HG03025 (cell line): ENCODE data around the gene CFAP119.

Experiments
- ATAC-seq: cut with Tn5 transposase; IDR thresholded peaks from one replicate; pipeline ENCODE4 v1.9.1; 2021; ENCODE audit warnings: mild to moderate bottlenecking, moderate library complexity; ENCODE audit not compliant: unreplicated experiment, low FRiP score

The CFAP119 gene

DNA sequence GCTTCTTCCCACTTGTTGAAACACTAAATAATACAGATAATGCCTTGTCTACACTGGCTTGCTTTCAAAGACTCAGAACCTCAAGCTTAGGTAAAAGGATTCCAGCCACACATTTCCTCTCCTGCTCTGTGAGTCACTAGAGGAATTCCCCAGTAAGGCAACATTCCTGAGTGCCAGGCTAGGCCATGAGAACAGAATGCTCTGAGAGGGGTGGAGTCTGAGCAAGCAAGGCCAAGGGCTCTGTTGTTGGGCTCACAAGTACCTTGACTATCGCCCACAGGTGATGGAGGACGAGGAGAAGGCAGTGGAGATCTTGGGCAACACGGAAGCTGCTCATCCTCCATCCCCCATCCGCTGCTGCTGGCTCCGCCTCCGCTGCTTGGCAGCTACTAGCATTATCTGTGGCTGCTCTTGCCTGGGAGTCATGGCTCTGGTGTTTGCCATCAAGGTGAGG, 20.4 kb downstream of the CFAP119 start:
- ATAC-seq, result no peak

DNA sequence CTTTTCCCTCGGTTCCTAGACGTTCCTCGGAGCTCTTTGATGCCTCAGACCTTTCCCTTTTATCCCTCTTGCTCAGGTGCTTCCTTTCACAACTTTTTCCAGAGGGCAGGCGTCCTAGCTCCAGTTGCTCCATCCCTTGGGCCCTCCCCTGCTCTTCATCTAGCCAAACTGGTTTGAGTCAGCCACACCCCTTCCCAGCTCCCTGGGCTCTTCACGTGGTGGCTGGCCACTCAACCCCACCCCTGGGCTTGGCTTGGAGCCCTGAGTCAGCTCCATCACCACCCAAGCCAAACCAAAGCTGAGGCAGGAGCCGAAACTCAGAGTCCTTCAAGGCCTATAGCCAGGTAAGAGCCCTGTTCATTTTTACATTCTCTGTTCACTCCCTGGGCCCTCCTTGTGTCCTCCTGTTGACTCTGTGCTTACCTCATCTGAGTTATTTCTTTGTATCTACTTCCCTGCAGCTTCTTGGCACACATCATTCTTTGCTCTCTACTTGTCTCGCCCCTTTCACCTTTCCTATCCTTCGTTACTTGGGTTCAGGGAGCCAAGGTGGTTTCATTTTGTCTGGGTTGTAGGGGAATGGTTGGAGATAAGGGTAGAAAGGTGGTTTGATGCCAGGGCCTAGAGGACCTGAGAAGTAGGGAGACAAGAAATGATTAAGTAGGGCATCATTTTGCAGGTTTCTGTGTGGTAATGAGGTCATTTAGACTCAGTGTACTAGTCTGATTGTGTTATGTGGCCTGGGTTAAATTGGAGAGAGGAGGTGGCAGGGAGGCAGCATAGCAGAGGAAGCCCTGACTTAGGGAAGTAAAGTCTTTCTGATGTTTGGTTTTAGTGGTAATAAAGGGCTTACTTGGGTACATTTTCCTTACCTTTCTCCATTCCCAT, 21.3 kb downstream of the CFAP119 start:
- ATAC-seq, result no peak

DNA sequence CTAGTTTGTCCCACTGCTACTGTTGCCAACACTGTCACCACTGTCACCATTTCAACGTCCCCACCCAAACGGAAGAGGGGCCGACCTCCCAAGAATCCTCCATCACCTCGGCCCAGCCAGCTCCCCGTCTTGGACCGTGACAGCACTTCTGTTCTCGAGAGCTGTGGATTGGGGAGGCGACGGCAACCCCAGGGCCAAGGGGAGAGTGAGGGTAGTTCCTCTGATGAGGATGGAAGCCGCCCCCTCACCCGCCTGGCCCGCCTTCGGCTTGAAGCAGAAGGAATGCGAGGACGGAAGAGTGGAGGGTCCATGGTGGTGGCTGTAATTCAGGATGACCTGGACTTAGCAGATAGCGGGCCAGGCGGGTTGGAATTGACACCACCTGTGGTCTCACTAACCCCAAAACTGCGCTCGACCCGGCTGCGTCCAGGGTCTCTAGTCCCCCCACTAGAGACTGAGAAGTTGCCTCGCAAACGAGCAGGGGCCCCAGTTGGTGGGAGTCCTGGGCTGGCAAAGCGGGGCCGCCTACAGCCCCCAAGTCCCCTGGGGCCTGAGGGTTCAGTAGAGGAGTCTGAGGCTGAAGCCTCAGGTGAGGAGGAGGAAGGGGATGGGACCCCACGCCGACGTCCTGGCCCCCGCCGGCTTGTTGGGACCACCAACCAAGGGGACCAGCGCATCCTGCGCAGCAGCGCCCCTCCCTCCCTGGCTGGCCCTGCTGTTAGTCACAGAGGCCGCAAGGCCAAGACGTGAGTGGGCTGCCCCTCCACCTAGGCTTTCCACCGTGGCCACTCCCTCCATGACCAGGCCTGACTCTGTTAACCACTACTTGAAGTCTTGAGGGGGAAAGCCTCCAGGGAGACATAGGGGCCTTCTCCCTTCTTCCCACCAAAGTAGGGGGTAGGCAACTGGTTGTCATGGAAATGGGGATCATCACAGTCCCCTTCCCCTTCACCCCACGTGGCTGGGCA, 22.6 kb downstream of the CFAP119 start:
- no peak for ATAC-seq

DNA sequence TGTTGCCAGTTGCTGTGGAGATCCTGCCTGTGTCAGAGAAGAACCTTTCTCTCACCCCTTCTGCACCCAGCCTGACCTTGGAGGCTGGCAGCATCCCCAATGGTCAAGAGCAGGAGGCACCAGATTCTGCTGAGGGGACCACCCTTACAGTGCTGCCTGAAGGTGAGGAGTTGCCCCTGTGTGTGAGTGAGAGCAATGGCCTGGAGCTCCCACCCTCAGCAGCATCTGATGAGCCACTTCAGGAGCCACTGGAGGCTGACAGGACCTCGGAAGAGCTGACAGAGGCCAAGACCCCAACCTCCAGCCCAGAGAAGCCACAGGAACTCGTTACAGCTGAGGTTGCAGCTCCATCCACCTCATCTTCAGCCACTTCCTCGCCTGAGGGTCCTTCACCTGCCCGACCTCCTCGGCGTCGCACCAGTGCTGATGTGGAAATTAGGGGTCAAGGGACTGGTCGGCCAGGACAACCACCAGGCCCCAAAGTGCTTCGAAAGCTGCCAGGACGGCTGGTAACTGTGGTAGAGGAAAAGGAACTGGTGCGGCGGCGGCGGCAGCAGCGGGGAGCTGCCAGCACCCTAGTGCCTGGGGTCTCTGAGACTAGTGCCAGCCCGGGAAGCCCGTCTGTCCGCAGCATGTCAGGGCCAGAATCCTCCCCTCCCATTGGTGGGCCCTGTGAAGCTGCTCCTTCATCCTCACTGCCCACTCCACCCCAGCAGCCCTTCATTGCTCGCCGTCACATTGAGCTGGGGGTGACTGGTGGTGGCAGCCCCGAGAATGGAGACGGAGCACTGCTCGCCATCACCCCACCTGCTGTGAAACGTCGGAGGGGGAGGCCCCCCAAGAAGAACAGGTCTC, 23.8 kb downstream of the CFAP119 start:
- ATAC-seq, result no peak

DNA sequence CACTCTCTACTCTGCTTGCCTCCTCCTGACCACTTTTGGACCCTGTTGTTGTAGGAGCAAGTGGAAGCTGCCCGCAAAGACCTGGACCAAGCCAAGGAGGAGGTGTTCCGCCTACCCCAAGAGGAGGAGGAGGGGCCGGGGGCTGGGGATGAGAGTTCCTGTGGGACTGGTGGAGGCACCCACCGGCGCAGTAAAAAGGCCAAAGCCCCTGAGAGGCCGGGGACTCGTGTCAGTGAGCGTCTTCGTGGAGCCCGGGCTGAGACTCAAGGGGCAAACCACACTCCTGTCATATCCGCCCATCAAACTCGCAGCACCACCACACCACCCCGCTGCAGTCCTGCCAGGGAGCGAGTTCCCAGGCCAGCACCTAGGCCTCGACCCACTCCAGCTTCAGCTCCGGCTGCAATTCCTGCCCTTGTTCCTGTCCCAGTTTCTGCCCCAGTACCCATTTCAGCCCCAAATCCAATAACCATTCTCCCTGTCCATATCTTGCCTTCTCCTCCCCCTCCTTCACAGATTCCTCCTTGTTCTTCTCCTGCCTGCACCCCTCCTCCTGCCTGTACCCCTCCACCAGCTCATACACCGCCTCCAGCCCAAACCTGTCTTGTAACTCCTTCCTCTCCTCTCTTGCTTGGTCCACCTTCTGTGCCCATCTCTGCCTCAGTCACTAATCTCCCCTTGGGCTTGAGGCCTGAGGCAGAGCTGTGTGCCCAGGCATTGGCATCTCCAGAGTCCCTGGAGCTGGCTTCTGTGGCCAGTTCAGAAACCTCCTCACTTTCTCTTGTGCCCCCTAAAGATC, 24.7 kb downstream of the CFAP119 start:
- ATAC-seq, result no peak

DNA sequence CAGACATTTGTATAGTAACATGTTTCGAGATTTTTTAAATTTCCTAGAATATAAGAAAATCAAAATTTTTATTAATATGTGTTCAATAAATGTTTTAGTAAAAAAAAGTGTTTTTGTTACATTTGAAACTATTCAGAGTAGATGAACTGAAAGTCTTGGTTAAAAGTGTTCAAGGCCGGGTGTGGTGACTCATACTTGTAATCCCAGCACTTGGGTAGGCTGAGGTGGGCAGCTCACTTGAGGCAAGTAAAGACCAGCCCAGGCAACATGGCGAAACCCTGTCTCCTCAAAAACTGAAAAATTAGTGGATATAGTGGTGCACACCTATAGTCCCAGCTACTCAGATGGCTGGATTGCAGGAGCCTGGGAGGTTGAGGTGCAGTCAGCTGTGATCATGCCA, 30.5 kb downstream of the CFAP119 start:
- ATAC-seq, result no peak

DNA sequence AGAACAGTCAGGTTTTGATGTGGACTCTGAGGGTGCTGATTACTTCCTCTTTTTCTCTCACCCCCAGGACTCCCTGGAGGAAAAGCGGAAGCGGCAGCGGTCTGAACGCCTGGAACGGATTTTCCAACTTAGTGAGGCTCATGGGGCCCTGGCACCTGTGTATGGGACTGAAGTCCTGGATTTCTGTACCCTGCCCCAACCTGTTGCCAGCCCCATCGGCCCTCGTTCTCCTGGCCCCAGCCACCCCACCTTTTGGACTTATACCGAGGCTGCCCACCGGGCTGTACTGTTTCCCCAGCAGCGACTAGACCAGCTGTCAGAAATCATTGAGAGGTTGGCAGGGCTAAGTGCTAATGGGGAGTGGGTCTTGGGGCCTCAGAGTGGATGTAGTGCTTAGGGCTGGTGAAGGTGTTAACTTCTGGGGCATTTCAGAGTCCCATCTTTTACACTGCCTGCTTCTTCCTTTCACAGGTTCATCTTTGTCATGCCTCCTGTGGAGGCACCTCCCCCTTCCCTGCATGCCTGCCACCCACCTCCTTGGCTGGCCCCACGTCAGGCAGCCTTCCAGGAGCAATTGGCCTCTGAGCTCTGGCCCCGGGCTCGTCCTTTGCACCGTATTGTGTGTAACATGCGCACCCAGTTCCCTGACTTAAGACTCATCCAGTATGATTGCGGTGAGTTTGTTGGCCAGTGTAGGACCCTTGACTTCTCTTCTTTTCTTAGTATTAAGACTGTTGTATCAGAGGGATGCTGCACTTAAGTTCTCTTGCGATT, 32.8 kb downstream of the CFAP119 start:
- no peak for ATAC-seq

DNA sequence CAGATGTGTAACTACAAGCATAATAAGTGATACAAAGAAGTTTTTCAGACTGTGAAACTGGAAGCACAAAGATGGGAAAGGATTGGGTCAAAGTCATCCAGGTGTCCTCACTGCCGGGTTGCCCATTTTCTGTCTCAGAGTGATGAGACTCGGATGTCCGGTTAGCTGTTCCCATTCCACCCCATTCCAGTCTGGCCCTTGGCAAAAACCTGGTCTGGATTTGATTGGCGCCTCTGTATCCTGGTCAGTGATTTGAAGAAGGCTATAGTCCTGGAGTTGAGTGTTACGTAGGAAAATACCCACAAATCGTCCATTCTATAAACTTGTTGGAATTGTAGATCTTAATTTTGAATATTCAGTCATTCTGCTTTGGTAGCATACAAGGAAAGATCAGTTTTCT, 33.5 kb downstream of the CFAP119 start:
- no peak for ATAC-seq

DNA sequence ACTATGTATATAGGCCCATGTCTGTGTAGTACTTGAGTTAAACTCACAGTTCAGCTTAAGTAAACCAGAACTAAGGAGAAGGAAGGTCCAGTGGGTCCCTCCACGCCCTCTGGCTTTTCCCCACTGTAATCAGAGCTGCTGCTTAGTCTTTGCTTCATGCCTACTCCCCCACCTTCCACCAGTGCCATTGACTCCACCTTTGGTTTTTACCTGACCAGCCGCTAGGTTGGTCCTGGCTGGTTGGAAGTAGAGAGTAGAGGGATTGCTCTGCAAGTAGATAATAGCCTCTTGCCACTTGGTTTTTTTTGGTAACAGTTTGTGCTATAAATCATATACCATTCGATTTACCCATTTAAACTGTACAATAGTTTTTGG, 36.5 kb downstream of the CFAP119 start:
- ATAC-seq, result no peak

DNA sequence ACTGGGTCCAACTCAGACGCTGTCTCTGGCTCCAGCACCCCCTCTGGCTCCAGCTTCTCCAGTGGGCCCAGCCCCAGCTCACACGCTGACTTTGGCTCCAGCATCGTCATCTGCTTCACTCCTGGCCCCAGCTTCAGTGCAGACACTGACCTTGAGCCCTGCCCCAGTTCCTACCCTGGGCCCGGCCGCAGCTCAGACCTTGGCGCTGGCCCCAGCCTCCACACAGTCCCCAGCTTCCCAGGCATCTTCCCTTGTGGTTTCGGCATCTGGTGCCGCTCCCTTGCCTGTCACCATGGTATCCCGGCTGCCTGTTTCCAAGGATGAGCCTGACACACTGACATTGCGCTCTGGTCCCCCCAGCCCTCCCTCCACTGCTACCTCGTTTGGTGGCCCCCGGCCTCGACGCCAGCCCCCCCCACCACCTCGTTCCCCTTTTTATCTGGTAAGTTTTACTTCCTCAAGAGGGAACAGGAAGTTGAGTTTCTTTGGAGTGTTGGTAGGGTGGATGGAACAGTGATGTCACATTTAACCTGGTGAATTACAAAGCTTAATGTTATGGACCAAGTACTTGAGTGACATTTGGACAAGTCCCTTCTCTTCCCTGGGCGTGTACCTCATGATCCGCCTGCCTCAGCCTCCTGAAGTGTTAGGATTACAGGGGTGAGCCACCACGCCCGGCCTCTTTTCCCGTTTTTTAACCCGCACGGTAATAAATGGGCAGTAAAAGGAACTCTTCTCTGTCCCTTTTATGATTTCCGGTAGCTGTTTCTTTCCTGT, 37.0 kb downstream of the CFAP119 start:
- no peak for ATAC-seq

DNA sequence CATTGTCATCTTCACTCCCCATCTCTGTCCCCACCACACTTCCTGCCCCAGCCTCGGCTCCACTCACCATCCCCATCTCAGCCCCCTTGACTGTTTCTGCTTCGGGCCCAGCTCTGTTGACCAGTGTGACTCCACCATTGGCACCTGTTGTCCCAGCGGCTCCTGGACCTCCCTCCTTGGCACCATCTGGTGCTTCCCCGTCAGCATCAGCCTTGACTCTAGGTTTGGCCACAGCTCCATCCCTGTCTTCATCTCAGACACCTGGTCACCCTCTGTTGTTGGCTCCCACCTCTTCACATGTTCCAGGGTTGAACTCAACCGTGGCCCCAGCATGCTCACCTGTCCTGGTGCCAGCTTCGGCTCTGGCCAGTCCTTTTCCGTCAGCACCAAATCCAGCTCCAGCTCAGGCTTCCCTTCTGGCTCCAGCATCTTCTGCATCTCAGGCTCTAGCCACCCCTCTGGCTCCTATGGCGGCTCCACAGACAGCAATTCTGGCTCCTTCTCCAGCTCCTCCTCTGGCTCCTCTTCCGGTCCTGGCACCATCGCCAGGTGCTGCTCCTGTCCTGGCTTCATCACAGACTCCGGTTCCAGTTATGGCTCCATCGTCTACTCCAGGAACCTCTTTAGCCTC, 38.0 kb downstream of the CFAP119 start:
- ATAC-seq, result no peak

DNA sequence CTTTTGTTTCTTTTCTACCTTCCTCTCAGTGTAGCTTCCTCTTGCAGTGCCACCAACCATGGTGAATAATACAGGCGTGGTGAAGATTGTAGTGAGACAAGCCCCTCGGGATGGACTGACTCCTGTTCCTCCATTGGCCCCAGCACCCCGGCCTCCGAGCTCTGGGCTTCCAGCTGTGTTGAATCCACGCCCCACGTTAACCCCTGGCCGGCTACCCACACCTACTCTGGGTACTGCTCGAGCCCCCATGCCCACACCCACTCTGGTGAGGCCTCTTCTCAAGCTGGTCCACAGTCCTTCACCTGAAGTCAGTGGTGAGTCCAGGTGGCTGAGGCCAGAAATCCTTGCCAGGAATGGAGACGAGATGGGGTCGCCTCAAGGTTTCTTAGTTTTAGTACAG, 38.9 kb downstream of the CFAP119 start:
- no peak for ATAC-seq

DNA sequence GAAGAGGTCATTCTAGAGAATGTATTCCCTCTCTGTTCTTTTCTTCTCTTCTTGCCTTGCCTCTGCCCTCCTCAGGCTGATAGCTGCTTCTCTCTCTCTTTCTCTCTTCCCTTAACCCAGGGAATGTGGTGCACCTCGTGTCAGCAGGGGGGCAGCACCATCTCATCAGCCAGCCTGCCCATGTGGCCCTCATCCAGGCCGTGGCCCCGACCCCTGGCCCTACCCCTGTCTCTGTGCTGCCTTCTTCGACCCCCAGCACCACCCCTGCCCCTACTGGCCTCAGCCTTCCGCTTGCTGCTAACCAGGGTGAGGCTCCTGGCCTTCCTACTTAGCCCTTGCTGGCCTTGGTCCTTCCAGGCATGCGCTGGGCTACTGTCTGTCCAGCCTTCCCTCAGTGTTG, 39.4 kb downstream of the CFAP119 start:
- ATAC-seq, result no peak

DNA sequence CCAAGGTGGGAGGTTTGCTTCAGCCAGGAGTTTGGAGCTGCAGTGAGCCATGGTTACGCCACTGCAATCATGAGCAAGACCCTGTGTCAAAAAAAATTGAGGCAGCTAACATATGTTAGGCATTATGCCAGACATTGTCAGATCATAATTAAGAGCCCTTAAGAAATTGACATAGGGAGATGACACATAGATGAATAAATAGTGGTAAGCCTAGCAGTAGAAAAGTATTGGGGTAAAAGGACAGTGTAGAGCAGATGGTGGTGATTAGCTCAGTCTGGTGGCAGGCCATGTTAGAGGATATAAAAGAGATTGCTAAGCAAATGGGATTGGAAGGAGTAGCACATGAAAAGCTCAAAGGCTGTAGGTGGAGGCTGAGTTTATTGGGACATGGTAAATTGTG, 40.3 kb downstream of the CFAP119 start:
- ATAC-seq, result no peak

DNA sequence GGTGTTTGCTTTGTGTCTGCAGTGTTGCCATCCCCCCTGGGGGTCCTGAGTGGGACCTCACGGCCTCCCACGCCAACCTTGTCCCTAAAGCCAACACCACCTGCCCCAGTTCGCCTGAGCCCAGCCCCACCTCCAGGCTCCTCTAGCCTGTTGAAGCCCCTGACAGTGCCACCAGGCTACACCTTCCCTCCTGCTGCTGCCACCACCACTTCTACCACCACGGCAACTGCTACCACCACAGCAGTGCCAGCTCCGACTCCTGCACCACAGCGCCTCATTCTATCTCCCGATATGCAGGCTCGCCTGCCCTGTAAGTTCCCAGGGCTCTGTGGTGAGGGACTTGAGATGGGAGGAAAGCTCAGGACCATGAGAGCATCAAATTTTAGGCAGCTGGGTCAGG, 40.7 kb downstream of the CFAP119 start:
- ATAC-seq, result no peak

DNA sequence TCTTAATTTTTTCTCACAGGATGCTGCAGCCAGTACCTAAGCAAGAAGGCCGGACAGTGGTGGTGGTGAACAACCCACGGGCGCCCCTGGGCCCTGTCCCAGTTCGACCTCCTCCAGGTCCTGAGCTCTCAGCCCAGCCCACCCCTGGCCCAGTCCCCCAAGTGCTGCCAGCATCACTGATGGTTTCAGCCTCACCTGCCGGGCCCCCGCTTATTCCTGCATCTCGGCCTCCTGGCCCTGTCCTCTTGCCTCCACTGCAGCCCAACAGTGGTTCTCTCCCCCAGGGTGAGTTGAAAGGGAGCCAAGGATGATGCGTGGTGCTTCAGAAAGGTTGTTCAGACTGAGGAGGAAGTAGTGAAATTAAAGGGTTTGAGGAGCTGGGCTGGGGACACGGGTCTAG, 41.2 kb downstream of the CFAP119 start:
- ATAC-seq, result no peak

DNA sequence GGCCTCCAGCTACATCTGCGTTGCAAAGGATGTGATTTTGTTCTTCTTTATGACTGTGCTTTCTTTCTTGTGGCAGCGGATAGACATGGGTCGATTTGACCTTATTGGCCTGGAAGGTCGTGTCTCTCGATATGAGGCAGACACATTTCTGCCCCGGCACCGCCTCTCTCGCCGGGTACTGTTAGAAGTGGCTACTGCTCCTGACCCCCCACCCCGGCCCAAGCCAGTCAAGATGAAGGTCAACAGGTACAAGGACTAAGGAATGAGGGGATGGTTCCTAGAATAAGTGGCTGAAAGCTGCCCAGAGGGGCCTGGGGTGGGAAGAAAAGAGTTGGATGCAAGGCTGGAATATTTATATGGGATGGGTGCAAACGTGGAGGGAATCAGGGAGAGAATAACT, 41.8 kb downstream of the CFAP119 start:
- ATAC-seq, result no peak
